K562 (cell line): ENCODE results near the gene AAR2. TPM values are rescaled to one million over a fixed set of nuclear protein-coding genes. Genes with fewer than 3 reads are reported as not detected.

ENCODE experiments used
- ARID1B ChIP-seq: fragments of 450-650 bp; IDR thresholded peaks from 2 replicates; pipeline ENCODE4 v1.6.1; 2016; ENCODE audit warnings: antibody characterized with exemption, mild to moderate bottlenecking, inconsistent platforms
- ATF7 ChIP-seq: fragments of 450-650 bp; IDR thresholded peaks from 2 replicates; pipeline ENCODE4 v1.7.1; 2014; ENCODE audit warnings: mild to moderate bottlenecking, moderate library complexity
- BHLHE40 ChIP-seq: IDR thresholded peaks from 2 replicates; pipeline ENCODE4 v1.6.1; 2011; ENCODE audit warnings: low read length, improper control_type of control experiment
- DMBX1 ChIP-seq: fragments of 250-450 bp; sonication (Bioruptor Pico); IDR thresholded peaks from 2 replicates; pipeline ENCODE4 v1.8.0; 2022; ENCODE audit warnings: inconsistent platforms, mild to moderate bottlenecking, moderate library complexity, borderline replicate concordance
- E2F3 ChIP-seq: fragments of 250-450 bp; sonication (Bioruptor Pico); IDR thresholded peaks from 2 replicates; pipeline ENCODE4 v1.4.0; 2020; ENCODE audit warnings: mild to moderate bottlenecking
- ELF1 ChIP-seq: fragments of 200-800 bp; sonication (Bioruptor generic); IDR thresholded peaks from 2 replicates; pipeline ENCODE4 v1.6.1; 2016; ENCODE audit warnings: missing genetic modification characterization, missing compliant biosample characterization
- FOXA1 ChIP-seq: fragments of 450-650 bp; IDR thresholded peaks from 2 replicates; pipeline ENCODE4 v1.6.1; 2016; ENCODE audit warnings: mild to moderate bottlenecking, borderline replicate concordance
- FOXJ2 ChIP-seq: fragments of 200-800 bp; sonication (Bioruptor generic); IDR thresholded peaks from 2 replicates; pipeline ENCODE4 v1.6.1; 2016; ENCODE audit warnings: missing genetic modification characterization, missing compliant biosample characterization
- HDAC1 ChIP-seq, 2 experiments: fragments of 450-650 bp; IDR thresholded peaks; 2 replicates each; pipeline ENCODE4 v1.6.1; 2016 to 2017; ENCODE audit warnings: inconsistent platforms in 1 of 2, mild to moderate bottlenecking in 1 of 2, moderate library complexity in 1 of 2
- HDAC6 ChIP-seq: IDR thresholded peaks from 2 replicates; pipeline ENCODE4 v1.6.1; 2012; ENCODE audit warnings: low read depth, mild to moderate bottlenecking, control low read depth, inconsistent platforms, low read length, moderate library complexity
- JUN ChIP-seq, 2 experiments: sonication (generic) in 1 of 2; formaldehyde crosslinking in 1 of 2; IDR thresholded peaks; 2 replicates each; pipeline versions ENCODE4 v1.6.1 to v1.8.0; 2012 to 2022; ENCODE audit warnings: borderline replicate concordance in 2 of 2, mild to moderate bottlenecking in 2 of 2, improper control_type of control experiment in 1 of 2, low read depth in 1 of 2, low read length in 1 of 2, missing genetic modification reagents in 1 of 2
- MAZ ChIP-seq, 2 experiments: fragments of 450-650 bp in 1 of 2; sonication (generic) in 1 of 2; formaldehyde crosslinking; IDR thresholded peaks in 1 of 2; conservative IDR thresholded peaks in 1 of 2; 2 replicates each; pipeline versions ENCODE4 v1.4.0 to v1.5.0; 2020; ENCODE audit warnings: mild to moderate bottlenecking in 1 of 2, missing genetic modification reagents in 1 of 2
- NONO ChIP-seq, 2 experiments: fragments of 200-400 bp in 1 of 2; fragments of 450-650 bp in 1 of 2; formaldehyde crosslinking in 1 of 2; IDR thresholded peaks; 2 replicates each; pipeline ENCODE4 v1.6.1; 2017; ENCODE audit warnings: low read depth in 2 of 2, mild to moderate bottlenecking in 2 of 2, moderate library complexity in 2 of 2, low read length in 1 of 2
- NR2F6 ChIP-seq: fragments of 450-650 bp; formaldehyde crosslinking; IDR thresholded peaks from 2 replicates; pipeline ENCODE4 v1.4.0; 2020; ENCODE audit warnings: mild to moderate bottlenecking
- RUNX1 ChIP-seq: sonication (generic); IDR thresholded peaks from 2 replicates; pipeline ENCODE4 v1.6.1; 2016; ENCODE audit warnings: antibody characterized with exemption, low read depth
- SAFB ChIP-seq: fragments of 200-400 bp; formaldehyde crosslinking; IDR thresholded peaks from 2 replicates; pipeline ENCODE4 v1.6.1; 2017; ENCODE audit warnings: low read depth, low read length, borderline replicate concordance
- SIN3A ChIP-seq, 2 experiments: fragments of 150-350 bp in 1 of 2; IDR thresholded peaks; 2 replicates each; pipeline ENCODE4 v1.6.1; 2011 to 2016; ENCODE audit warnings: borderline replicate concordance in 2 of 2, low read depth in 2 of 2, low read length in 2 of 2, mild to moderate bottlenecking in 2 of 2, moderate library complexity in 2 of 2; ENCODE audit not compliant: control insufficient read depth in 1 of 2
- SIX5 ChIP-seq, 2 experiments: IDR thresholded peaks; 2 replicates each; pipeline ENCODE4 v1.6.1; 2011; ENCODE audit warnings: low read length in 2 of 2, borderline replicate concordance in 1 of 2, low read depth in 1 of 2, mild to moderate bottlenecking in 1 of 2, moderate library complexity in 1 of 2; ENCODE audit not compliant: insufficient read depth in 1 of 2
- SMARCB1 ChIP-seq: IDR thresholded peaks from 2 replicates; pipeline ENCODE4 v1.6.1; 2011; ENCODE audit warnings: improper control_type of control experiment, low read depth; ENCODE audit not compliant: insufficient read length
- TAL1 ChIP-seq: fragments of 450-650 bp; IDR thresholded peaks from 2 replicates; pipeline ENCODE4 v1.6.1; 2016; ENCODE audit warnings: mild to moderate bottlenecking
- THRAP3 ChIP-seq: fragments of 450-650 bp; IDR thresholded peaks from 2 replicates; pipeline ENCODE4 v1.6.1; 2016; ENCODE audit warnings: mild to moderate bottlenecking, inconsistent platforms, borderline replicate concordance
- XRCC3 ChIP-seq: fragments of 450-650 bp; IDR thresholded peaks from 2 replicates; pipeline ENCODE4 v1.6.1; 2017; ENCODE audit warnings: mild to moderate bottlenecking, moderate library complexity
- YY1 ChIP-seq, 3 experiments: IDR thresholded peaks; 2 replicates each; pipeline ENCODE4 v1.6.1; 2011; ENCODE audit warnings: low read length in 2 of 3, mild to moderate bottlenecking in 2 of 3, moderate library complexity in 2 of 3, borderline replicate concordance in 1 of 3, control low read depth in 1 of 3, low read depth in 1 of 3; ENCODE audit not compliant: insufficient read depth in 3 of 3, insufficient replicate concordance in 2 of 3, control insufficient read depth in 1 of 3, insufficient read length in 1 of 3; ENCODE audit errors: extremely low read depth in 1 of 3
- ZNF644 ChIP-seq: fragments of 200-800 bp; sonication (Bioruptor generic); IDR thresholded peaks from 2 replicates; pipeline ENCODE4 v1.6.1; 2016; ENCODE audit warnings: low read depth, missing genetic modification characterization, missing compliant biosample characterization
- ZNF699 ChIP-seq: fragments of 250-450 bp; sonication (Bioruptor Pico); IDR thresholded peaks from 2 replicates; pipeline ENCODE4 v1.8.0; 2021; ENCODE audit warnings: mild to moderate bottlenecking, moderate library complexity; ENCODE audit not compliant: insufficient replicate concordance
- polyA plus RNA-seq, 8 experiments: library from polyadenylated mRNA; depleted of rRNA in 4 of 8; stranded (reverse) in 5 of 8; unstranded in 3 of 8; fragments of >200 nt; fragmentation: Nextera tagmentation in 2 of 8; fragmentation: Illumina TruSeq in 1 of 8; extraction: Ambion mirVana in 2 of 8; extraction: Trizol in 1 of 8; gene quantifications; 2 replicates each; pipeline versions ENCODE4 v1.2.1 to v1.2.3, GENCODE V29; 2011 to 2014; ENCODE audit warnings: inconsistent platforms in 1 of 8, missing spikeins in 1 of 8
- total RNA-seq, 7 experiments: library from RNA; depleted of rRNA in 6 of 7; stranded (reverse); fragments of >200 nt in 6 of 7; fragmentation: Illumina TruSeq in 2 of 7; extraction: Trizol in 2 of 7; gene quantifications; 2 replicates each; pipeline versions ENCODE4 v1.2.1 to v1.2.3, GENCODE V29; 2011 to 2021; ENCODE audit warnings: low replicate concordance in 1 of 7
- TF ChIP-seq, protein P1 (sequence below): fragments of 250-450 bp; sonication (Bioruptor Pico); IDR thresholded peaks from 2 replicates; pipeline ENCODE4 v1.4.0; 2020

The AAR2 gene
- total and polyA plus RNA-seq, 9 of the 15 experiments (the other 6 are each of a cell fraction or from before 2014, with no cell fraction given), result 6.5 to 36.2 (median 24.7) TPM

DNA sequence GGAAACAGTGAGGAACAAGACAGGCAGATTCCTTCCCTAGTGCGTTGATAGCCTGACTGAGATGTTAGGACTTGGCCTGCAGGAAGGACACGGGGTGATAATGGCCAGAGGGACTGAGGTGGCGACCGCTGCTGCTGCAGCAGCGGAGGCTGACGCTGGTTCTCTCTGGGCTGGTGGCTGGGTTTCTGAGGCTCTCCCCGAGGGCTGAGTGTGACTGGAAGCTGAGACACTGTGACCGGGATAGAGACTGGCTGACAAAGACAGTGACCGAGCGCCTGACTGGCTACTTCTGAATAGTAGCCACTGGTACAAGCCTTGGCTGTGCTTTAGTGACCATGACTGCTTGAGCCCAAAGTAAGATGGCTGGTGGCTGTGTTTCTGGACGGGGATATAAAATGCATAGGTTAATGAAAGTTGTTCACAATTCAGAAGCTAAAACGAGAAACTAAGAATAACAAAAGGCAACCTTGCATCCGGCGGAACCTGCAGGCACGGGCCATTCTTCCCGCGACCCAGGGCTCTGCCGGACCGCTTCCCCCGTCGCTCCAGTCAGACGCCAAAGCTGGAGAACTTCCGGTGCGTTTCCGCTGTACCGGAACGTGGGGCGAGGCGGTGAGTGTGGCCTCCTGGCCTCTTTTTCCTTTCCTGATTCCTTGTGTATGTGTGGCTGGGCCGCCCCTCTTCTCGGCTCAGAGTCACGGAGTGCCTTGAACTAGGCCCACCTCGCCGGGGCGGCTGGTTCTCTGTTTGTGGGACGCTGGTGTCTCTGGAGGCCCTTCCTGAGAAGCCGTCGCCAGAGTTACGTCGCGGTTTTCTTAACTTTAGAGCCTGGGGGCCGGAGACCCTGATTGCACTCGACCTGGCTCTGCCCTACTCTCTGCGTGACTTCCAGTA, at the start of gene AAR2 (continued):
- TF ChIP-seq SAFB (no peak), ATF7 (peak; percentile 48; the same call in 1 of the 2 replicates), BHLHE40 (peak; percentile 61; the same call in 1 of the 2 replicates), YY1 (IDR thresholded peaks at IDR 0.05; ENCODE audit: borderline replicate concordance in 1 of 3, control insufficient read depth in 1 of 3, extremely low read depth in 1 of 3, insufficient read depth in 3 of 3, insufficient read length in 1 of 3, insufficient replicate concordance in 2 of 3, low read depth in 1 of 3, low read length in 2 of 3) (peak in 2 of 3 experiments; percentile 55 to 76), E2F3 (CRISPR knock-in tag) (0 out of 2 replicates have a peak, but pooled peaks have one; percentile 46), HDAC6 (no peak), XRCC3 (no peak), HDAC1 (IDR thresholded peaks at IDR 0.05) (peak; percentile 31 to 92; a peak in 2 of 4 replicates), MAZ (CRISPR knock-in tag; conservative IDR thresholded peaks at IDR 0.05 in 1 of 2, IDR thresholded peaks at IDR 0.05 in 1 of 2) (peak; percentile 50 to 79; a peak in 3 of 4 replicates), NR2F6 (no peak), TAL1 (no peak), RUNX1 (no peak), FOXJ2 (tag) (no peak), THRAP3 (no peak), ELF1 (tag) (peak; percentile 89), JUN (IDR thresholded peaks at IDR 0.05; ENCODE audit: borderline replicate concordance, low read depth, low read length) (no peak), JUN (CRISPR knock-in tag; IDR thresholded peaks at IDR 0.05; ENCODE audit: borderline replicate concordance) (peak; percentile 33; the same call in 1 of the 2 replicates), SIX5 (IDR thresholded peaks at IDR 0.05; ENCODE audit: borderline replicate concordance in 1 of 2, insufficient read depth in 1 of 2, low read depth in 1 of 2, low read length in 2 of 2) (peak; percentile 46 to 60; a peak in 3 of 4 replicates), SIN3A (IDR thresholded peaks at IDR 0.05; ENCODE audit: borderline replicate concordance in 2 of 2, control insufficient read depth in 1 of 2, low read depth in 2 of 2, low read length in 2 of 2) (peak in 1 of 2 experiments; percentile 86; a peak in 1 of 4 replicates), FOXA1 (no peak), ARID1B (no peak; the same call in 1 of the 2 replicates), SMARCB1 (no peak), NONO (IDR thresholded peaks at IDR 0.05; ENCODE audit: low read depth in 2 of 2, low read length in 1 of 2) (0 out of 4 replicates have a peak, but pooled peaks of 1 of the 2 experiments have one; percentile 53), DMBX1 (0 out of 2 replicates have a peak, but pooled peaks have one; percentile 37), ZNF699 (CRISPR knock-in tag) (no peak), ZNF644 (0 out of 2 replicates have a peak, but pooled peaks have one; percentile 35)
- TF ChIP-seq, protein P1, sequence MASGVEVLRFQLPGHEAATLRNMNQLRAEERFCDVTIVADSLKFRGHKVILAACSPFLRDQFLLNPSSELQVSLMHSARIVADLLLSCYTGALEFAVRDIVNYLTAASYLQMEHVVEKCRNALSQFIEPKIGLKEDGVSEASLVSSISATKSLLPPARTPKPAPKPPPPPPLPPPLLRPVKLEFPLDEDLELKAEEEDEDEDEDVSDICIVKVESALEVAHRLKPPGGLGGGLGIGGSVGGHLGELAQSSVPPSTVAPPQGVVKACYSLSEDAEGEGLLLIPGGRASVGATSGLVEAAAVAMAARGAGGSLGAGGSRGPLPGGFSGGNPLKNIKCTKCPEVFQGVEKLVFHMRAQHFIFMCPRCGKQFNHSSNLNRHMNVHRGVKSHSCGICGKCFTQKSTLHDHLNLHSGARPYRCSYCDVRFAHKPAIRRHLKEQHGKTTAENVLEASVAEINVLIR (CRISPR knock-in tag), result peak; percentile 50; the same call in 1 of the 2 replicates
